Measurements from ENCODE around the gene MESD.

The MESD gene

GRCh38 chr15:81006124-81006523, 16.5 kb upstream of the MESD start:
- DNase-seq (ENCODE audit: low spot score) = no peak
- TF ChIP-seq CTCF (IDR thresholded peaks at IDR 0.05; ENCODE audit: extremely low read depth, missing control alignments) = no peak

GRCh38 chr15:81003097-81003350, 13.4 kb upstream of the MESD start:
- DNase-seq (ENCODE audit: low spot score) = no peak
- TF ChIP-seq CTCF (IDR thresholded peaks at IDR 0.05; ENCODE audit: extremely low read depth, missing control alignments) = no peak

GRCh38 chr15:81002331-81003096, 12.9 kb upstream of the MESD start:
- no peak for TF ChIP-seq CTCF (IDR thresholded peaks at IDR 0.05; ENCODE audit: extremely low read depth, missing control alignments)

GRCh38 chr15:81002009-81002330, 12.4 kb upstream of the MESD start:
- no peak for TF ChIP-seq CTCF (IDR thresholded peaks at IDR 0.05; ENCODE audit: extremely low read depth, missing control alignments)
- DNase-seq (ENCODE audit: low spot score) = no peak

More at GRCh38 chr15:81002331-81003096, 12.9 kb upstream of the MESD start:
- peak; percentile 51 for DNase-seq (ENCODE audit: low spot score)

GRCh38 chr15:81001152-81002008, 11.8 kb upstream of the MESD start:
- DNase-seq (ENCODE audit: low spot score) = peak; percentile 84

GRCh38 chr15:81000624-81001151, 11.1 kb upstream of the MESD start, which contains the start of gene TLNRD1:
Gene TLNRD1 (plus strand): TSS chr15:81000923. CDS start chr15:81002272, 1,349 bp downstream.
- peak; percentile 93 for DNase-seq (ENCODE audit: low spot score)
- no peak for TF ChIP-seq CTCF (IDR thresholded peaks at IDR 0.05; ENCODE audit: extremely low read depth, missing control alignments)

More at GRCh38 chr15:81001152-81002008, 11.8 kb upstream of the MESD start:
- TF ChIP-seq CTCF (IDR thresholded peaks at IDR 0.05; ENCODE audit: extremely low read depth, missing control alignments) = no peak

- peak; percentile 36 for DNase-seq (ENCODE audit: low spot score)
- TF ChIP-seq CTCF (IDR thresholded peaks at IDR 0.05; ENCODE audit: extremely low read depth, missing control alignments) = no peak
These were observed 10.6 kb upstream of the MESD start for GRCh38 chr15:81000144-81000623.

Measured in GM20000 (cell line).